ENCODE data around the gene ZMYM4.

Gene ZMYM4

GRCh38 chr1:35408925-35409324 lies 140.4 kb downstream of the ZMYM4 start:
- FAIRE-seq: no peak

- no peak for FAIRE-seq
Measured at GRCh38 chr1:35426097-35426586, 157.6 kb downstream of the ZMYM4 start.

- no peak for FAIRE-seq
Measured at GRCh38 chr1:35428360-35428759, 159.9 kb downstream of the ZMYM4 start.

- FAIRE-seq: no peak
Measured at GRCh38 chr1:35430762-35431161, 162.3 kb downstream of the ZMYM4 start.

GRCh38 chr1:35431173-35431599 lies 162.7 kb downstream of the ZMYM4 start:
- FAIRE-seq: no peak

GRCh38 chr1:35432231-35432630 lies 163.7 kb downstream of the ZMYM4 start:
- FAIRE-seq: no peak

GRCh38 chr1:35433714-35434113 lies 165.2 kb downstream of the ZMYM4 start:
- no peak for FAIRE-seq

- no peak for FAIRE-seq
Measured at GRCh38 chr1:35434703-35435102, 166.2 kb downstream of the ZMYM4 start.

- no peak for FAIRE-seq
Measured at GRCh38 chr1:35436078-35436477, 167.6 kb downstream of the ZMYM4 start.

- FAIRE-seq: no peak
Measured at GRCh38 chr1:35437200-35437599, 168.7 kb downstream of the ZMYM4 start.

GRCh38 chr1:35439626-35440025 lies 171.1 kb downstream of the ZMYM4 start:
- no peak for FAIRE-seq

- FAIRE-seq: no peak
Measured at GRCh38 chr1:35441926-35442579, 173.5 kb downstream of the ZMYM4 start.

GRCh38 chr1:35442734-35443133 lies 174.2 kb downstream of the ZMYM4 start:
- no peak for FAIRE-seq

GRCh38 chr1:35443768-35444518 lies 175.4 kb downstream of the ZMYM4 start:
- no peak for FAIRE-seq

- no peak for FAIRE-seq
Measured at GRCh38 chr1:35444519-35444774, 175.9 kb downstream of the ZMYM4 start.

GRCh38 chr1:35447278-35447677 lies 178.8 kb downstream of the ZMYM4 start:
- FAIRE-seq: no peak

GRCh38 chr1:35448344-35448801 lies 179.9 kb downstream of the ZMYM4 start:
- no peak for FAIRE-seq

GRCh38 chr1:35449334-35450008 lies 181.0 kb downstream of the ZMYM4 start:
- no peak for FAIRE-seq

GRCh38 chr1:35451125-35451528 lies 182.6 kb downstream of the ZMYM4 start:
- no peak for FAIRE-seq

GRCh38 chr1:35452106-35452774 lies 183.7 kb downstream of the ZMYM4 start:
- no peak for FAIRE-seq

- FAIRE-seq: no peak
Measured at GRCh38 chr1:35453031-35453430, 184.5 kb downstream of the ZMYM4 start.

GRCh38 chr1:35454176-35454575 lies 185.7 kb downstream of the ZMYM4 start:
- no peak for FAIRE-seq

- no peak for FAIRE-seq
Measured at GRCh38 chr1:35454616-35455015, 186.1 kb downstream of the ZMYM4 start.
